ENCODE measurements around the gene KIF17. TPM values are rescaled to one million over a fixed set of nuclear protein-coding genes. Genes with fewer than 3 reads are reported as not detected.

The KIF17 gene
- polyA plus RNA-seq, 1 of the 3 experiments (the other 2 are of a cell fraction) = 4.3 TPM

GRCh38 chr1:20726932-20727745, 9.3 kb upstream of the KIF17 start:
- Histone ChIP-seq H3K27ac (ENCODE audit: low read depth in 2 of 2, low read length in 1 of 2) (no peak overlapping the region), H3K36me3 (replicated peaks in 1 of 2; ENCODE audit: control insufficient read depth in 1 of 2, insufficient read depth in 2 of 2, low read length in 1 of 2) (no peaks in the 10 kb centered on the region), H3K4me2 (no peak overlapping the region), H3K4me3 (ENCODE audit: low read depth in 2 of 2, low read length in 1 of 2) (no peak overlapping the region), H3K4me1 (ENCODE audit: control insufficient read depth in 1 of 2, insufficient read depth in 2 of 2, low read depth in 1 of 2, low read length in 1 of 2) (peaks cover 0 to 4% of the 10 kb centered on the region in 2 experiments; a peak in 1 of 4 replicates), H3K9me2 (no peaks in the 10 kb centered on the region), H4K20me1 (ENCODE audit: insufficient read depth) (no peaks in the 10 kb centered on the region), H3K9ac (no peak overlapping the region), H2AFZ (ENCODE audit: low read depth) (no peak overlapping the region), H3F3A (replicated peaks; ENCODE audit: insufficient read depth) (no peaks in the 10 kb centered on the region), H3K79me2 (ENCODE audit: insufficient read depth) (no peaks in the 10 kb centered on the region; the same call in 1 of the 2 replicates), H3K9me3 (no peaks in the 10 kb centered on the region), H3K27me3 (ENCODE audit: insufficient read depth) (no peaks in the 10 kb centered on the region)
- WGBS (ENCODE audit: low lambda C conversion rate) = 95% methylated on average over 14 of the region's 17 CpGs
- no peak for TF ChIP-seq IRF3 (IDR thresholded peaks at IDR 0.05; ENCODE audit: low read depth, low read length)
- no peak for TF ChIP-seq MXI1 (IDR thresholded peaks at IDR 0.05; ENCODE audit: low read depth, low read length)
- no peak for TF ChIP-seq MAX (IDR thresholded peaks at IDR 0.05; ENCODE audit: low read depth)
- TF ChIP-seq CHD2 (IDR thresholded peaks at IDR 0.05; ENCODE audit: low read length, partially characterized antibody) = no peak
- TF ChIP-seq RAD21 (IDR thresholded peaks at IDR 0.05; ENCODE audit: low read length) = no peak
- TF ChIP-seq ZBTB33 (IDR thresholded peaks at IDR 0.05; ENCODE audit: borderline replicate concordance, low read depth) = no peak
- ChIA-PET POLR2A (no interaction called here), CTCF (interaction anchor here (0.6 to 1.7 kb wide), 3 partner anchors 16 to 30 kb away, joined by 3 to 15 read pairs (median 5); no protein-coding TSS in a partner anchor)
- DNase-seq = peak; percentile 46

- Histone ChIP-seq H2AFZ (ENCODE audit: low read depth) (no peak overlapping the region), H3K27me3 (ENCODE audit: insufficient read depth) (no peaks in the 10 kb centered on the region), H3K79me2 (ENCODE audit: insufficient read depth) (no peaks in the 10 kb centered on the region; the same call in 1 of the 2 replicates), H3K9me2 (no peaks in the 10 kb centered on the region), H4K20me1 (ENCODE audit: insufficient read depth) (no peaks in the 10 kb centered on the region), H3F3A (replicated peaks; ENCODE audit: insufficient read depth) (no peaks in the 10 kb centered on the region), H3K36me3 (replicated peaks in 1 of 2; ENCODE audit: control insufficient read depth in 1 of 2, insufficient read depth in 2 of 2, low read length in 1 of 2) (no peaks in the 10 kb centered on the region), H3K4me2 (no peak overlapping the region), H3K9ac (no peak overlapping the region), H3K9me3 (no peaks in the 10 kb centered on the region), H3K4me3 (ENCODE audit: low read depth in 2 of 2, low read length in 1 of 2) (no peak overlapping the region), H3K4me1 (ENCODE audit: control insufficient read depth in 1 of 2, insufficient read depth in 2 of 2, low read depth in 1 of 2, low read length in 1 of 2) (peaks cover 0 to 2% of the 10 kb centered on the region in 2 experiments; a peak in 1 of 4 replicates), H3K27ac (ENCODE audit: low read depth in 2 of 2, low read length in 1 of 2) (no peak overlapping the region)
- DNase-seq = peak; percentile 21
- ChIA-PET CTCF (interaction anchor here (1.7 kb wide), 2 partner anchors 24 to 29 kb away, joined by 5 to 15 read pairs; no protein-coding TSS in a partner anchor), POLR2A (no interaction called here)
- WGBS (ENCODE audit: low lambda C conversion rate) = 95% methylated on average over 10 of the region's 25 CpGs
- no peak for TF ChIP-seq NFIC (IDR thresholded peaks at IDR 0.05; ENCODE audit: borderline replicate concordance)
- no peak for TF ChIP-seq FOXJ3 (CRISPR knock-in tag; IDR thresholded peaks at IDR 0.05)
- TF ChIP-seq GABPA (IDR thresholded peaks at IDR 0.05; ENCODE audit: low read depth) = no peak
- TF ChIP-seq GATA2 (CRISPR knock-in tag; IDR thresholded peaks at IDR 0.05) = no peak
- no peak for TF ChIP-seq USF2 (IDR thresholded peaks at IDR 0.05; ENCODE audit: borderline replicate concordance, low read depth, low read length)
- no peak for TF ChIP-seq EP300 (IDR thresholded peaks at IDR 0.05; ENCODE audit: borderline replicate concordance in 1 of 2, low read depth in 1 of 2, low read length in 1 of 2)
- no peak for TF ChIP-seq IRF3 (IDR thresholded peaks at IDR 0.05; ENCODE audit: low read depth, low read length)
- no peak for TF ChIP-seq SMC3 (IDR thresholded peaks at IDR 0.05; ENCODE audit: low read depth, low read length)
- TF ChIP-seq RFX5 (IDR thresholded peaks at IDR 0.05; ENCODE audit: low read length) = no peak
- no peak for TF ChIP-seq YY1 (IDR thresholded peaks at IDR 0.05; ENCODE audit: low read depth)
- no peak for TF ChIP-seq RCOR1 (IDR thresholded peaks at IDR 0.05; ENCODE audit: low read length)
- no peak for TF ChIP-seq EZH2phosphoT487 (IDR thresholded peaks at IDR 0.05; ENCODE audit: borderline replicate concordance, low read depth)
- TF ChIP-seq MAX (IDR thresholded peaks at IDR 0.05; ENCODE audit: low read depth) = no peak
- TF ChIP-seq TCF12 (IDR thresholded peaks at IDR 0.05) = no peak
- TF ChIP-seq CHD2 (IDR thresholded peaks at IDR 0.05; ENCODE audit: low read length, partially characterized antibody) = no peak
Measured at GRCh38 chr1:20726118-20726911, 8.5 kb upstream of the KIF17 start.

All from SK-N-SH (cell line).